Skeletal muscle tissue (tissue), 4 donors: Measurements from ENCODE around the gene C3orf22. TPM values are rescaled to one million over a fixed set of nuclear protein-coding genes. Genes with fewer than 3 reads are reported as not detected.

Source experiments
- H3K27ac ChIP-seq: one replicate; pipeline ENCODE4 v1.7.0; 2013; ENCODE audit warnings: mild to moderate bottlenecking, low read depth, low read length, inconsistent platforms
- H3K27me3 ChIP-seq, 3 donors: one replicate each; pipeline ENCODE4 v1.7.0; 2013; ENCODE audit warnings: low read length in 3 of 3; ENCODE audit not compliant: control insufficient read depth in 3 of 3, insufficient read depth in 3 of 3
- H3K36me3 ChIP-seq, 3 donors: one replicate each; pipeline ENCODE4 v1.7.0; 2013; ENCODE audit warnings: low read length in 3 of 3; ENCODE audit not compliant: control insufficient read depth in 3 of 3, insufficient read depth in 3 of 3
- H3K4me1 ChIP-seq, 3 donors: one replicate each; pipeline ENCODE4 v1.7.0; 2013; ENCODE audit warnings: low read length in 3 of 3, mild to moderate bottlenecking in 3 of 3; ENCODE audit not compliant: control insufficient read depth in 3 of 3, insufficient read depth in 3 of 3
- H3K4me3 ChIP-seq, 3 donors: one replicate each; pipeline ENCODE4 v1.7.0; 2013; ENCODE audit warnings: low read length in 3 of 3
- H3K9ac ChIP-seq, 3 donors: one replicate each; pipeline ENCODE4 v1.7.0; 2013; ENCODE audit warnings: low read length in 3 of 3, mild to moderate bottlenecking in 3 of 3, moderate library complexity in 2 of 3, low read depth in 1 of 3
- H3K9me3 ChIP-seq, 3 donors: one replicate each; pipeline ENCODE4 v1.7.0; 2013; ENCODE audit warnings: low read length in 3 of 3; ENCODE audit not compliant: control insufficient read depth in 3 of 3
- total RNA-seq: library from RNA; depleted of rRNA; stranded (reverse); fragments of >200 nt; gene quantifications from one replicate; pipeline ENCODE4 v1.2.3, GENCODE V29; 2014
- donor health status: Osteomylitis.

Gene C3orf22
- total RNA-seq, 1 donor from 2014 or later = under 0.01 TPM

GRCh38 chr3:126516152-126516935 lies 42.4 kb downstream of the C3orf22 start:
- Histone ChIP-seq H3K36me3 (no peaks in the 10 kb centered on the region), H3K9me3 (no peaks in the 10 kb centered on the region), H3K27me3 (peaks cover 0 to 3% (median 3%) of the 10 kb centered on the region in 3 donors), H3K9ac (no peak overlapping the region), H3K4me1 (peaks cover 0 to 11% (median 2%) of the 10 kb centered on the region in 3 donors), H3K4me3 (no peak overlapping the region), H3K27ac (no peak overlapping the region)

DNA sequence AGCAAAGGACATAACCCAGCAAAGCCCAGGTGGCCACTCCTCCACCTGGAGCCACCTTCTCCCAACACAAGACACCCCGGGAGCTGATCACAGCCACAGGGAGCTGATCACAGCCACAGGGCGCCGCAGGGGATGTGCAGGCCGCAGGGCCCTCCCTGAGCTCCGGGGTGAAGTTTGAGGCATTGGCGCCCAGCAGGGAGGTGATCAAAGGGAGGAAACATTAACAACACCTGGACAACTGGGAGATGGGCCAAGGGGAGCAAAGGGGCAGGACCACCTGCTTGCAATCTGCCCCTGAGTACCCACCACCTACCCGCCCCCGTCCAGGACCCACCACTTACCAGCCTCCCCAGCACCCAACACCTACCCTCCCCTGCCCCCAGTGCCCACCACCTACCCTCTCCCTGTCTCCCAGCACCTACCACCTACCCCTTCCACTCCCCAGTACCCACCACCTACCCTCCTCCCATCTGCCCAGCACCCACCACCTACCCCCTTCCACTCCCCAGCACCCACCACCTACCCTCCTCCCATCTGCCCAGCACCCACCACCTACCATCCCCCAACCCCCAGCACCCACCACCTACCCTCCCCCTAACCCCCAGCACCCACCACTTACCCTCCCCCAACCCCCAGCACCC lies 43.5 kb downstream of the C3orf22 start:
- H3K27me3 ChIP-seq = peaks cover 0 to 3% (median 3%) of the 10 kb centered on the region in 3 donors
- no peak overlapping the region for H3K4me3 ChIP-seq
- peaks cover 0 to 11% (median 2%) of the 10 kb centered on the region in 3 donors for H3K4me1 ChIP-seq
- H3K9me3 ChIP-seq = no peaks in the 10 kb centered on the region
- no peak overlapping the region for H3K27ac ChIP-seq
- H3K9ac ChIP-seq = no peak overlapping the region
- no peaks in the 10 kb centered on the region for H3K36me3 ChIP-seq

GRCh38 chr3:126514161-126514560 lies 44.6 kb downstream of the C3orf22 start:
- Histone ChIP-seq H3K36me3 (no peaks in the 10 kb centered on the region), H3K27ac (no peak overlapping the region), H3K4me3 (no peak overlapping the region), H3K9ac (no peak overlapping the region), H3K9me3 (no peaks in the 10 kb centered on the region), H3K27me3 (peaks cover 0 to 3% (median 0%) of the 10 kb centered on the region in 3 donors), H3K4me1 (peaks cover 0 to 11% (median 2%) of the 10 kb centered on the region in 3 donors)

DNA sequence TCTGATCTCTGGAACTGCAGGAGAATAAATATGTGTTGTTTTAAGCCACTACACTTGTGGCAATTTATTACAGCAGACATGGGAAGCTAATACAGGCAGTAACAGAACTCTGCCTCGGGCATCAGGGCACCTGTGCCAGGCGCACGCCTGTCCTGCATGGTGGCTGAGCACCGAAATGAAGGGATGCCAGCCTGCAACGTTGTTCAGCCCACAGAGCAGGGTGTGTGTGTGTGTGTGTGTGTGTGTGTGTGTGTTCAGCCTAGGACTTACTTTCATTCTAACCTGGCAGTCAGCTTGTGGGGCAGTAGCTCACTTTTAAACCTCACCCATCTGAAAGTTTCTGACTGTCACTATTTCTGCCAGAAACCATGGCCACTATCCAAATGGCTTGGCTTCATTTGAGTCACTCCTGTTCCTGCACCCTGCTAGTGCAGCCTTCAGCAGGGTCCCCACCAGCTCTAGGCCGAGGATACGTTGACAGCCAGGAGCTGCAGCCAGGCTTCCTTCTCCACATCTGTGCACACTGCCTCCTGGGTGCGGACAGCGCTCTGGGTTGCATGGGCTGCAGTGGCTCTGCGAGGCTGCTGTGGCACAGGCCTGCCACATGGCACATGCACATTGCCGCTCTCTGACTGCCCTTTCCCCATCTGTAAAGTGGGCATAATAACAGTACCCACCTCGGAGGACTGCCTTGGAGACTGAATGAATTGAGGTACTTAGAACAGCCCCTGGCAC lies 45.6 kb downstream of the C3orf22 start:
- no peaks in the 10 kb centered on the region for H3K36me3 ChIP-seq
- H3K9ac ChIP-seq = no peak overlapping the region
- no peaks in the 10 kb centered on the region for H3K9me3 ChIP-seq
- H3K27me3 ChIP-seq = no peaks in the 10 kb centered on the region
- H3K4me1 ChIP-seq = peaks cover 0 to 11% (median 2%) of the 10 kb centered on the region in 3 donors
- H3K4me3 ChIP-seq = no peak overlapping the region
- no peak overlapping the region for H3K27ac ChIP-seq

- Histone ChIP-seq H3K36me3 (no peaks in the 10 kb centered on the region), H3K9ac (no peak overlapping the region), H3K27me3 (no peaks in the 10 kb centered on the region), H3K9me3 (no peaks in the 10 kb centered on the region), H3K4me1 (peaks cover 0 to 11% (median 2%) of the 10 kb centered on the region in 3 donors), H3K27ac (no peak overlapping the region), H3K4me3 (no peak overlapping the region)
Observed at GRCh38 chr3:126512026-126512425, 46.7 kb downstream of the C3orf22 start.

DNA sequence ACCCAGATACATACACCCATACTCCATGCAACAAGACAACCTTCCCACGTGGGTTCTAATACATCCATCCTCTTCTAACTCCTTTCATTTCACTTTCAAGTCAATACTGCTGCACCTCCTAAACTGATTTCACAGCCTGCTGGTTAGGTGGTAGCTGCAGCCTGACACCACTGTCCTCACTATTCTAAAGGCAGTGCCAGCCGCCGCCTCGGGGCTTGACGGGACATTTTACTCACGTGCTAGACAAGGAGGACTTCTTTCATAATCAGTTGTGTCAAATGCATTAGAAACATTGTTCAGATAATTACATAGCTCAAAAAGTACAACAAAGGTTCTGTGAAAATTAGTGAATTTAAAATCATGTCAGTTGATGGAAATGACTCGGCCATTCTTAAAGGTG lies 47.4 kb downstream of the C3orf22 start:
- Histone ChIP-seq H3K4me1 (peaks cover 0 to 11% (median 2%) of the 10 kb centered on the region in 3 donors), H3K9me3 (no peaks in the 10 kb centered on the region), H3K27ac (no peak overlapping the region), H3K9ac (no peak overlapping the region), H3K27me3 (no peaks in the 10 kb centered on the region), H3K36me3 (no peaks in the 10 kb centered on the region), H3K4me3 (no peak overlapping the region)

DNA sequence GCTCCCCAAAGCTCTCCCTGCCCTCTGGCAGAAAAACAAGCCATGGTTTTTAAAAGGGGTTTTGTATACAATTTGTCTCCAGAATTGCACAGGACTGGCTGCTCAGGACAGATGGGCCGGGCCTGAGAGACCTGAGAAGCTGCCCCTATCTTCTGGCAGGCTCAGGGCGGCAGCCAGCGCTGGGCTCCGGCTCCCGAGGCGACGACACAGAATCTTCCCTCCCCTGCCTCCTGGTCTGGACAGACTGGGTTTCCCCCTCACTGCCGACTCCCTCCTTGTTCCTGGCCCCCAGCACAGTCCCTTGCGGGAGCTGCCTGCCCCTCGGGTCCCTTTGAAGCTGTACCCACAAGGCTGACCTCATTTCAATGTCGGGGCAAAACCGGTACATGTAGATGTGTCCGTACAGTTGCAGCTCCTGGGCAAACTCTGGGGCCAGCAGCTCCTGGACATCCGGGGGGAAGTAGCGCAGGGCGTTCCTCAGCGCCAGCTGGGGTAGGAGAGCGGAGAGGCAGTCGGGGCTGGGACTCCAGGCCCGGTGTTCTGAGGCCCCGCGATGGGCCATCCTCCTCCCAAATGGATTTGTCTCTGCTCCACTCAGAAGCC lies 48.3 kb downstream of the C3orf22 start:
- no peak overlapping the region for H3K27ac ChIP-seq
- H3K36me3 ChIP-seq = no peaks in the 10 kb centered on the region
- no peaks in the 10 kb centered on the region for H3K27me3 ChIP-seq
- no peaks in the 10 kb centered on the region for H3K9me3 ChIP-seq
- H3K9ac ChIP-seq = no peak overlapping the region
- H3K4me1 ChIP-seq = peaks cover 0 to 11% (median 2%) of the 10 kb centered on the region in 3 donors
- no peak overlapping the region for H3K4me3 ChIP-seq

DNA sequence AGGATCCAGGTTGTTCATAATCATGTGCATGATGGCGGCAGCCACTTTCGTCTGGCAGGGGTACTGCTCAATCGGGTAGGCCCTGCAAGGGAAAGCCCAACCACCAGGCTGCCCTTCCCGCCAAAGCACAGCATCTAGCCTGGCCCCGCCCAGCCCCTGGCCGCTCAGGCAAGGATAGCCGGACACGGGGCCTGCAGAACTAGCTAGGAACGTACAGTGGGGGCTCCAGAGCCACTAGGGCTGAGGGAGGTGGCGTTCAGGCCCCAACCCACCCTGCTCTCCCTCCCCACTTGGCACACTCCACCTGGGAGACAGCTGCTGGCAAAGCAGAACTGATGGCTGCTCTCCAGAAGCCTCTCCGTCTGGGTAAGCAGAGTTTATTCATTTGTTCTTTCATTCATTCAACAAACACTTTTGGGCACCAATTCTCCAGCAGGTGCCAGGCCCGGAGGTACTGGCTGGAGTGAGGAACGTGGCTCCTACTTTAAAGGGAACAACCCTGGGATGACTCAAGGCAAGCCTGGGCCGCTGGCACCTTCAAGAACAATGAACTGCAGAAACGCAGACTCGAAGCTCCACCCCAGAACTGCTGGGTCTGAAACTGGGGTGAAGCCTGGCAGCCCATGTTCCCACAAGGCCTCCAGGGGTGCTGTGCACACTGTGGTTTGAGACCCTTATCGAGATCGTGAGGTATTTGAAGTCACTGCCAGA lies 49.0 kb downstream of the C3orf22 start:
- Histone ChIP-seq H3K9me3 (no peaks in the 10 kb centered on the region), H3K4me3 (no peak overlapping the region), H3K27ac (no peak overlapping the region), H3K36me3 (no peaks in the 10 kb centered on the region), H3K27me3 (peaks cover 0 to 4% (median 0%) of the 10 kb centered on the region in 3 donors), H3K4me1 (peaks cover 0 to 11% (median 2%) of the 10 kb centered on the region in 3 donors), H3K9ac (no peak overlapping the region)

- H3K4me1 ChIP-seq = peaks cover 0 to 11% (median 2%) of the 10 kb centered on the region in 3 donors
- no peaks in the 10 kb centered on the region for H3K36me3 ChIP-seq
- no peaks in the 10 kb centered on the region for H3K9me3 ChIP-seq
- H3K9ac ChIP-seq = no peak overlapping the region
- no peak overlapping the region for H3K27ac ChIP-seq
- peaks cover 0 to 9% (median 0%) of the 10 kb centered on the region in 3 donors for H3K27me3 ChIP-seq
- no peak overlapping the region for H3K4me3 ChIP-seq
Observed at GRCh38 chr3:126508564-126508964, 50.2 kb downstream of the C3orf22 start.
